Measurements from ENCODE around the gene CNTNAP2. TPM values are rescaled to one million over a fixed set of nuclear protein-coding genes. Genes with fewer than 3 reads are reported as not detected.
A peak's percentile ranks its signal among the peaks of the same experiment; 100 is the strongest.

CNTNAP2 gene
- total RNA-seq, 2 donors from 2014 or later: not detected

- no peak overlapping the region for H3K4me3 Mint-ChIP-seq
- DNase-seq (ENCODE audit: low spot score): no peak
- no peaks in the 10 kb centered on the region for H3K36me3 Mint-ChIP-seq
- no peak for ATAC-seq
- no peaks in the 10 kb centered on the region for H3K4me1 Mint-ChIP-seq (ENCODE audit: low read depth in 2 of 2)
- no peak overlapping the region for H3K27ac Mint-ChIP-seq
- H3K27me3 Mint-ChIP-seq: peaks cover 7 to 9% of the 10 kb centered on the region in 2 donors
- no peaks in the 10 kb centered on the region for H3K9me3 Mint-ChIP-seq
Observed at GRCh38 chr7:148147438-148147837, 2030.8 kb downstream of the CNTNAP2 start.

GRCh38 chr7:148148456-148148855 lies 2031.9 kb downstream of the CNTNAP2 start:
- DNase-seq (ENCODE audit: low spot score) (no peak), ATAC-seq (no peak)
- H3K9me3 Mint-ChIP-seq: no peaks in the 10 kb centered on the region
- no peak overlapping the region for H3K27ac Mint-ChIP-seq
- H3K4me1 Mint-ChIP-seq (ENCODE audit: low read depth in 2 of 2): no peaks in the 10 kb centered on the region
- H3K4me3 Mint-ChIP-seq: no peak overlapping the region
- H3K36me3 Mint-ChIP-seq: no peaks in the 10 kb centered on the region
- H3K27me3 Mint-ChIP-seq: peaks cover 7 to 9% of the 10 kb centered on the region in 2 donors

GRCh38 chr7:148149730-148150129 lies 2033.1 kb downstream of the CNTNAP2 start:
- ATAC-seq (no peak), DNase-seq (ENCODE audit: low spot score) (no peak)
- peaks cover 7 to 9% of the 10 kb centered on the region in 2 donors for H3K27me3 Mint-ChIP-seq
- no peak overlapping the region for H3K27ac Mint-ChIP-seq
- H3K9me3 Mint-ChIP-seq: no peaks in the 10 kb centered on the region
- H3K36me3 Mint-ChIP-seq: no peaks in the 10 kb centered on the region
- H3K4me3 Mint-ChIP-seq: no peak overlapping the region
- no peaks in the 10 kb centered on the region for H3K4me1 Mint-ChIP-seq (ENCODE audit: low read depth in 2 of 2)

GRCh38 chr7:148151778-148152177 lies 2035.2 kb downstream of the CNTNAP2 start:
- DNase-seq (ENCODE audit: low spot score): no peak

GRCh38 chr7:148153616-148154284 lies 2037.1 kb downstream of the CNTNAP2 start:
- DNase-seq (ENCODE audit: low spot score): no peak
- no peaks in the 10 kb centered on the region for H3K4me1 Mint-ChIP-seq (ENCODE audit: low read depth in 2 of 2)
- no peak overlapping the region for H3K27ac Mint-ChIP-seq
- H3K4me3 Mint-ChIP-seq: no peak overlapping the region
- no peaks in the 10 kb centered on the region for H3K9me3 Mint-ChIP-seq
- peaks cover 7% of the 10 kb centered on the region in 2 donors for H3K27me3 Mint-ChIP-seq
- peak; percentile 44 to 48 for ATAC-seq
- H3K36me3 Mint-ChIP-seq: no peaks in the 10 kb centered on the region

More at GRCh38 chr7:148151778-148152177, 2035.2 kb downstream of the CNTNAP2 start:
- H3K27ac Mint-ChIP-seq: no peak overlapping the region
- no peaks in the 10 kb centered on the region for H3K36me3 Mint-ChIP-seq
- H3K4me3 Mint-ChIP-seq: no peak overlapping the region
- H3K9me3 Mint-ChIP-seq: no peaks in the 10 kb centered on the region
- H3K27me3 Mint-ChIP-seq: peaks cover 7 to 9% of the 10 kb centered on the region in 2 donors
- ATAC-seq: no peak
- no peaks in the 10 kb centered on the region for H3K4me1 Mint-ChIP-seq (ENCODE audit: low read depth in 2 of 2)

GRCh38 chr7:148155000-148155399 lies 2038.4 kb downstream of the CNTNAP2 start:
- H3K4me1 Mint-ChIP-seq (ENCODE audit: low read depth in 2 of 2): no peaks in the 10 kb centered on the region
- no peak overlapping the region for H3K27ac Mint-ChIP-seq
- no peak for DNase-seq (ENCODE audit: low spot score)
- no peak overlapping the region for H3K4me3 Mint-ChIP-seq
- H3K27me3 Mint-ChIP-seq: peaks cover 2 to 7% of the 10 kb centered on the region in 2 donors
- no peak for ATAC-seq
- H3K9me3 Mint-ChIP-seq: no peaks in the 10 kb centered on the region
- H3K36me3 Mint-ChIP-seq: no peaks in the 10 kb centered on the region

- Mint-ChIP-seq H3K27ac (no peak overlapping the region), H3K4me1 (ENCODE audit: low read depth in 2 of 2) (no peaks in the 10 kb centered on the region), H3K36me3 (no peaks in the 10 kb centered on the region), H3K9me3 (no peaks in the 10 kb centered on the region), H3K27me3 (peaks cover 2 to 7% of the 10 kb centered on the region in 2 donors), H3K4me3 (no peak overlapping the region)
- ATAC-seq: peak in 1 of 2 donors; percentile 51
- DNase-seq (ENCODE audit: low spot score): no peak
Observed at GRCh38 chr7:148155826-148156225, 2039.2 kb downstream of the CNTNAP2 start.

GRCh38 chr7:148156233-148156632 lies 2039.6 kb downstream of the CNTNAP2 start:
- Mint-ChIP-seq H3K27ac (no peak overlapping the region), H3K9me3 (no peaks in the 10 kb centered on the region), H3K4me3 (no peak overlapping the region), H3K4me1 (ENCODE audit: low read depth in 2 of 2) (no peaks in the 10 kb centered on the region), H3K27me3 (peaks cover 2 to 7% of the 10 kb centered on the region in 2 donors), H3K36me3 (no peaks in the 10 kb centered on the region)
- ATAC-seq (no peak), DNase-seq (ENCODE audit: low spot score) (no peak)

- no peak overlapping the region for H3K27ac Mint-ChIP-seq
- no peak overlapping the region for H3K4me3 Mint-ChIP-seq
- no peak for ATAC-seq
- H3K27me3 Mint-ChIP-seq: peaks cover 5 to 13% of the 10 kb centered on the region in 2 donors
- no peak for DNase-seq (ENCODE audit: low spot score)
- H3K4me1 Mint-ChIP-seq (ENCODE audit: low read depth in 2 of 2): no peaks in the 10 kb centered on the region
- H3K9me3 Mint-ChIP-seq: no peaks in the 10 kb centered on the region
- H3K36me3 Mint-ChIP-seq: no peaks in the 10 kb centered on the region
Observed at GRCh38 chr7:148159331-148159730, 2042.7 kb downstream of the CNTNAP2 start.

GRCh38 chr7:148161776-148162175 lies 2045.2 kb downstream of the CNTNAP2 start:
- Mint-ChIP-seq H3K36me3 (no peaks in the 10 kb centered on the region), H3K27me3 (peaks cover 8 to 20% of the 10 kb centered on the region in 2 donors), H3K9me3 (peaks cover 3% of the 10 kb centered on the region), H3K4me1 (ENCODE audit: low read depth in 2 of 2) (no peaks in the 10 kb centered on the region), H3K27ac (no peak overlapping the region), H3K4me3 (no peak overlapping the region)
- ATAC-seq (no peak), DNase-seq (ENCODE audit: low spot score) (no peak)

- H3K36me3 Mint-ChIP-seq: no peaks in the 10 kb centered on the region
- no peaks in the 10 kb centered on the region for H3K4me1 Mint-ChIP-seq (ENCODE audit: low read depth in 2 of 2)
- no peak overlapping the region for H3K4me3 Mint-ChIP-seq
- DNase-seq (ENCODE audit: low spot score) (no peak), ATAC-seq (no peak)
- H3K27me3 Mint-ChIP-seq: peaks cover 10 to 29% of the 10 kb centered on the region in 2 donors
- no peak overlapping the region for H3K27ac Mint-ChIP-seq
- peaks cover 8% of the 10 kb centered on the region for H3K9me3 Mint-ChIP-seq
Observed at GRCh38 chr7:148162808-148163207, 2046.2 kb downstream of the CNTNAP2 start.

- no peaks in the 10 kb centered on the region for H3K36me3 Mint-ChIP-seq
- no peaks in the 10 kb centered on the region for H3K4me1 Mint-ChIP-seq (ENCODE audit: low read depth in 2 of 2)
- no peak overlapping the region for H3K4me3 Mint-ChIP-seq
- no peak overlapping the region for H3K27ac Mint-ChIP-seq
- DNase-seq (ENCODE audit: low spot score) (no peak), ATAC-seq (no peak)
- peaks cover 10 to 29% of the 10 kb centered on the region in 2 donors for H3K27me3 Mint-ChIP-seq
- H3K9me3 Mint-ChIP-seq: peaks cover 8% of the 10 kb centered on the region
Observed at GRCh38 chr7:148163246-148163645, 2046.6 kb downstream of the CNTNAP2 start.

GRCh38 chr7:148172920-148173319 lies 2056.3 kb downstream of the CNTNAP2 start:
- no peak overlapping the region for H3K4me3 Mint-ChIP-seq
- H3K36me3 Mint-ChIP-seq: no peaks in the 10 kb centered on the region
- DNase-seq (ENCODE audit: low spot score) (no peak), ATAC-seq (no peak)
- H3K9me3 Mint-ChIP-seq: no peaks in the 10 kb centered on the region
- H3K27me3 Mint-ChIP-seq: peaks cover 0 to 3% of the 10 kb centered on the region in 2 donors
- no peak overlapping the region for H3K27ac Mint-ChIP-seq
- H3K4me1 Mint-ChIP-seq (ENCODE audit: low read depth in 2 of 2): no peaks in the 10 kb centered on the region

- H3K27me3 Mint-ChIP-seq: peaks cover 0 to 3% of the 10 kb centered on the region in 2 donors
Observed at GRCh38 chr7:148173369-148173768, 2056.8 kb downstream of the CNTNAP2 start.

GRCh38 chr7:148174376-148174775 lies 2057.8 kb downstream of the CNTNAP2 start:
- Mint-ChIP-seq H3K4me3 (no peak overlapping the region), H3K27me3 (peaks cover 0 to 3% of the 10 kb centered on the region in 2 donors), H3K9me3 (no peaks in the 10 kb centered on the region), H3K27ac (no peak overlapping the region), H3K36me3 (no peaks in the 10 kb centered on the region), H3K4me1 (ENCODE audit: low read depth in 2 of 2) (no peaks in the 10 kb centered on the region)
- DNase-seq (ENCODE audit: low spot score) (no peak), ATAC-seq (no peak)

More at GRCh38 chr7:148173369-148173768, 2056.8 kb downstream of the CNTNAP2 start:
- H3K4me1 Mint-ChIP-seq (ENCODE audit: low read depth in 2 of 2): no peaks in the 10 kb centered on the region
- no peaks in the 10 kb centered on the region for H3K9me3 Mint-ChIP-seq
- H3K27ac Mint-ChIP-seq: no peak overlapping the region
- ATAC-seq (no peak), DNase-seq (ENCODE audit: low spot score) (no peak)
- no peak overlapping the region for H3K4me3 Mint-ChIP-seq
- no peaks in the 10 kb centered on the region for H3K36me3 Mint-ChIP-seq
